Fibroblast of skin of right biceps (primary cell): ENCODE data around the gene METTL15.
"Not testable (repeated sequence)": the region's sequence is repeated elsewhere in the genome, so short reads cannot be mapped to it uniquely, and the experiment has no call there.

ENCODE experiments used
- DNase-seq: peaks from one replicate; pipeline ENCODE4 v3.0.0-alpha.2; 2013

METTL15 gene

DNA sequence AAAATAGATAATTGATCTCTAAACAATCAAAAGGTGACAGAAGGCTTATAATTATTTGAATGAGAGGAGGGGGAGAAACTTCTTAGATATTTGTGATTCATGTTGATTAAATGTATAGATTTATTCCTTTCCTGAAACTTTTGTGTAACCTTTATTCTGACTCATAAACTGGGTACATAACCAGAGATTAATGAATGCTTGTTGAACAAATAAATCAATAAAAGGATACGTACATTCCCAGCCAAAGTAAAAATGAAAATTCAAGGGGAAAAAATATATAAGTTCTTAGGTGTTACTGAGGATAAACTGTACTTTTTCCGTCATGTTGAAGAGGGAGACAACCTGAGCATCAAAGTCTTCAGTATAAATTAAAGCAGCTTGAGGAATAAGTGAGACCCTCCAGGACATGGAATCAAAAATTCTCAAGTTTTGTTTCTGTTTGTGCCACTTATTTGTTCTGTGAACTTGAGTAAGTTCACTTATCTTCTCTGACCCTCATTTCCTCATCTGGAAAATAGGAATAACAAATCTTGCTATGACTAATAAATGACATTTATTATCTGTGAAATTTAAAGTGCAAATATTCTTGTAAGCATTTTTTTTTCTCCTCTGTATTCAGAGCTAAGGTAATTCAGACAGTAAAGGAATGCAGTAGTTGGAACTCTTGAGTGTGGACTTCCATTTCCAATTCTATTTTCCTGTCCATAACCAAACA is 195.4 kb downstream of the METTL15 start:
- DNase-seq, result no peak

DNA sequence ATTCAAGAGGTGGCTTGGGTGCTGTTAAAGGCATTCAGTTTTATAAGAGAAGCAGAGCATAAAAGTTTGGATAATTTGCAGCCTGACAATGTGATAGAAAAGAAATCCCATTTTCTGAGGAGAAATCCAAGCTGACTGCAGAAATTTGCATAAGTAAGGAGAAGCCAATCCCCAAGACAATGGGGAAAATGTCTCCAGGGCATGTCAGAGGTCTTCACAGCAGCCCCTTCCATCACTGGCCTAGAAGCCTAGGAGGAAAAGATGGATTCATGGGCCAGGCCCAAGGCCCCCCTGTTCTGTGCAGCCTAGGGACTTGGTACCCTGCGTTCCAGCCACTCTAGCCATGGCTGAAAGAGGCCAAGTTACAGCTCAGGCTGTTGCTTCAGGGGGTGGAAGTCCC is 207.3 kb downstream of the METTL15 start:
- DNase-seq, result no peak

DNA sequence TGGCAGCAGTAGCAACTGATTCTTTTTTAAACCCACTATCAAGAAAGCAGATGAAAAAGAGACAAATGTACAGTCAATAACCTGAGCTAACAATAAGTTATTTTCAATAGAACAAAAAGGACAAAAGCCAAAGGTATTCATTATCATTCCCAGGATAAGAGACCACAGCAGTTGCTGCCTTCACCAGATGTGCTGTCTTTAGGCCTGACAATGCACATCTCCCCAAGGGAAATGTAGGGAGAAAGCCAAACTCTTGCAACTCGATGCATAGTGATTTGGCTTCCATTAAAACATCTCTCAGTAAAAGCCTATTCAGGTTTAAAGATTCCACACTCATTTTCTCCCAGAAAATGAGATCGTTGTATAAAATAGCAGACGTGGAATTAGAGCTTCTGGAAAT is 210.7 kb downstream of the METTL15 start:
- no peak for DNase-seq

DNA sequence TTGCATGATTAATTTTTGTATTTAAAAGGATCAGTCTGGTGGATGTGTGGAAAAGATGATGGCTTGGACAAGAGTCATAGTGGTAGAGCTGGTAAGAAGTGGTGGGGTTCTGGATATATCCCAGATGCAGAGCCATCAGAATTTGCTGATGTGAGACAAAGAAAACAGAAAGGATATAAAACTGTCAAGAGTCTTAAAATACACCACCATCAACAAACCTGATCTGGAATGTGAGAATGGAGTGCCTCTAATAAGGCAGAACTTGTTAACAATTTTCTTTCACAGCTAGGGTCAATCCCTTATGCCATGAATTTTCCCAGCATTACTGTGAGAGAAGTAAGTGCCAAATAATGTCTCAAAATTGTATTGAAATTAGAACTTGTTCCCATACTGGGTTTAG is 215.4 kb downstream of the METTL15 start:
- DNase-seq, result no peak

DNA sequence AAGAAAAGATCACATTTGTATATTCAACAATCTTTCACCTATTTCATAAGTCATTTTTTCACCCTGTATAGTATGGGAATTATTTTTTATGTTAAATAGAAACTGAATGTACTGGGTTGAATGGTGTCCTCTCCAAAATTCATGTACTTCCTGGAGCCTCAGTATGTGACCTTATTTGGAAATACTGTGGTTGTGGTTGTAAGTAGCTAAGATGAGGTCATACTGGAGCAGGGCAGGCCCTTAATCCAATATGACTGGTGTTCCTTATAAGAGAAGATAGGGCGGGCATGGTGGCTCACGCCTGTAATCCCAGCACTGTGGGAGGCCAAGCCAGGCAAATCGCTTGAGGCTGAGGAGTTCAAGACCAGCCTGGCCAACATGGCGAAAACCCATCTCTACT is 224.2 kb downstream of the METTL15 start:
- DNase-seq, result not testable (repeated sequence)

DNA sequence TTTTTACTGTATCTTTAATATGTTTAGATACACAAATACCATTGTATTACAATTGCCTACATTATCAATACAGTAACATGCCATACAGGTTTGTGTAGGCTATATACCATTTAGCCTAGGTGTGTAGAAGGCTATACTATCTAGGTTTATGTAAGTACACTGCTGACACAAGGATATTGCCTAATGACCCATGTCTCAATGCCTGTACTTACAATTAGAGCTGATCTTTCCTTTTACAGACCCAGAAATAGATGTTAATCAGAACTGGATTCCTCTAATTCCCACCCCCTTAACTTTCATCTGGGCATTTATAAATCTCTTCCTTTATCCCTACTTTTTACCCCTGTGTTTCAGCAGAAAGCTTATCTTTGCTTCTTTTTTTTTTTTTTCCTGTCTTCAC is 229.5 kb downstream of the METTL15 start:
- no peak for DNase-seq

DNA sequence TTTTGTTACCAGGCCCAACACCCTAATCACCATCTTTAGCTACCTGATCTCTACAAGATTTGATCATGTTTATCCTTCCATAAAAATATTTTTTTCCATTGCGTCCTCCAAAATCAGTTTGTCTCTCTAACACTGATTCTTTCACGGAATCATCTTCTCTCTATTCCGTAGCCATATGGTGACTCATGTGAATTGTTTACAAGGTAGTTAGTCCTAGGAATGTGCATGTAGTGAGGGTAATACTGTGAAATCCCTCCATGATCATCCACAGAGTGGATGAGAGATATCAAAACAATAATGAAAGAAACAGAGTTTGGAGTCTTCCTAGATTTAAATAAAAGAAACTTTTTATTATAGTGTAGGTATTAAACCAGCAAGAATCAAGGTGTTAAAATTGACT is 230.2 kb downstream of the METTL15 start:
- no peak for DNase-seq

DNA sequence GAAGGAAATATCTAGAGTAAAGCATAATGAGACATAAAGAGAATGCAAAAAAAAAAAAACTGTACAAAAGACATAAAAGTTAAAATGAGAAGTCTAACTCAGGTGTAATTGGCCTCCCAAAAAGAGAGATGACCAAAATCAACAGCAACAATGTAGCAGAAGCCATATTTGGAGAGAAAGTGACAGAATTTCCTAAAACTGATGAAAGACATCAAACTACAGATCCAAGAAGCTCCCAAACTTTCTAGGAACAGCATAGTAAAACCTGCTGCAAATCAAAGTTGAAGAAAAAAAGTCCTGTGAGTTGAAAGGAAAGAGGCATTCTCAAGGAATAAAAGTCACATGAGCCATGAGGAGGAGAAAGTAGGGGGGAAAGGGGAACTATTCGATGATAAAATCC is 231.3 kb downstream of the METTL15 start:
- no peak for DNase-seq

DNA sequence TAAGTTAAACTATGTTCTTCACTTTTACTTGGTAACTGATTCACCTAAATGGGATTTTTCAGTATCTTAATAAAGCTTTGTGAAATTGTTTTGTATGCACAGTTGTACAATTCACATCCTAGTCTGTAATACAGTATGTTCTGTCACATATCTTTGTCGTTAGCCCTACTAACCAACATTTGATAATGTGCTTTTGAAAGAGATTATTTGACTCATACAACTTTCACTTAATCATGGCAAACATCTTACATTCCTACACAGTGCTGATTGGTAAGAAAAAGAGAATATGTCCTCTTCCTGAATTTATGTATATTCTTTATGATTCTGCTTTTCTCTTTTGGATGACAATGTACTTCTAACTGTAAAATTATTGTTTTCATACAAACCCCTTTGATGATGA is 234.5 kb downstream of the METTL15 start:
- DNase-seq, result peak; percentile 57

DNA sequence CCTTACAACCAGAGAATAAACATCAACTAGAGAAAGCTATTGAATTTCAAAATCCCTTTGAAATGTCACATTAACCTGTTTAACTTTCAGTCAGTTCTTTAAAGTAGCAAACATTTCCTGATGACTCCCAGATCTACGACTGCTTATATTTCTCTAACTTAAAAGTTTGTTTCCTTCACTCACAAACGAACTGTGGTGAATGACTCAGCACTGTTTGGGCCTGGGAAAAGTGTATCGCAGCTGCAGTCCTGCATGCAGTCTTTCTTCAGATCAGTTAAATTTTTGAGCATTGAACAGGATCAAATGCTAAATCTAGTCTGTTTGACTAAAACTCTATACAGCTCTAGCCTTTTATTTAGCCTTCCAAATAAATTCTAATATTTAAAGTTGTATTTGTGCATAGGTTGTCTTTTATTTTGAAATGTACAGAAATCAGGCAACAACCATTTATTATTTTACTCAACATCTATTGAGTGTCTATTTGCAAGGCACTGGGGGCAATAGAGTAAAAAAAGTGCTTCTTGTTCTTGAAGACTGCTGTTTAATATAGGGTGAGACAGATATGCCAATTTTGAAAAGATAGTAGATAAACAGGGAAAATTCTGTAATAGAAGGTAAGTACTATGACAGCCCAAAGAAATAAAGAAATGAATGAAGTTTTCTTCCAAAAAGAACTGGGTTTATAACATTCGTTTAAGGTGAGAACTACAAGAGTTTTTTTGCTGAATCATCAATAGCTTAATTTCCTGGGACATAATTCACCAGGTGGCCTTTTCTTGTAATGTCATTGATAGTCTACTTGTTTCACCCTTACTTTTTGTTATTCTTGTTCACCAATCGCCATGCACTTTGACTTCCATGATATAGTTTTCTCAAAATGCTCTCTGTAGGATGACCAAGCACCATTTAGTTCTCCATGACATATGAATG is 235.4 kb downstream of the METTL15 start:
- DNase-seq, result peak; percentile 83

DNA sequence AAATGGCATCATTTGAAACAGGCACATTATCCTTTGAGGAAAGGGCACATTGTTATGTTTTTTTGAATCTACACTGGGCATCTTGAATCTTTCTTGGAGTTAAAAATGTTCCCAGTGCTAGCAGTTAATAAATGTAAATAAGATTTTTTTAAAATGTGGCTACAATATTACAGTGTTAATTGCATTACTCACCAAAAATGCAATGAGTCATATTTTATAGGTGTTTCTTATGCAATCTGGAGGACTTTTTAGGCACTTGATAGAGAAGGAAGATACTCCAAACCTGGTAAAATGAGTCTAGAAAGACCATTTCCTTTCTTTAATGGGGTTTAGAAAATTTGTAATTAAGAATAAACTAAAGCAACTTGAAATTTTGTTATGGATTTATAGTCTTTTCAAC is 238.0 kb downstream of the METTL15 start:
- peak; percentile 57 for DNase-seq

DNA sequence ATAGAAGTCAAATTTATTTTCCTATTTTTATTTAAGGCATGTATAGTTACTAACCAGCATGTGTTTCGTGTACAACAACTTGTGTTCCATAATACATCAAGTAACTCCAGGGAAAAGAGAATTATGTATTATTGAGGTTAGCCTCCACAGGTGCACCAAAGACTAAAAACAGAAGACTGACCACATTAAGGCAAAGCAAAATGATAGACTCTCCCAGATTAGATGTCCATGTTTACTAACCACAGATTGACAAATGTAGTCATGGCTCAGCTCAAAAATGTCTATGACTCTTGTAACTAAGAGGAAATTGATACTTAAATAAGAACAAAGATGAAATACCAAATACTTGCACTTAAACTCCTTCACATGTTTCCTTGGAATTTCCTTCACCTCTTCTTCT is 238.5 kb downstream of the METTL15 start:
- peak; percentile 37 for DNase-seq

DNA sequence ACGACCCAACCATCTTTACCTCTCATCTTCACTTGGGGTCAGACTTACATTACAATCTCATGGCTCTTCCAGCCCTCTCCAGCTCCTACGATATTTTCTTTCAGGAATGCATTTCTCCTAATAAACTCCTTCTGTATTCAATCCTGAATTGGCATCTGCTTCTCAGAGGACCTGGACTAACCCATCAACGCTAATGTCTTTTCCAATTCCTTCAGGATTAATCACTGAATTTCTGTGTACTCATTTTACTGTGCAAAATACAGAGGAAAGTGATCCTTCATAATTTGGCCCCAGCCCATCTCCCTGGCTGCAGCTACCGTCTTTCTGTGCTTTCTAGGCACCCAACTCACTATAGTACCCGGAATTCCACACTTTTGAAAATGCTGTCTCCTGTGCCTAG is 239.2 kb downstream of the METTL15 start:
- peak; percentile 82 for DNase-seq

DNA sequence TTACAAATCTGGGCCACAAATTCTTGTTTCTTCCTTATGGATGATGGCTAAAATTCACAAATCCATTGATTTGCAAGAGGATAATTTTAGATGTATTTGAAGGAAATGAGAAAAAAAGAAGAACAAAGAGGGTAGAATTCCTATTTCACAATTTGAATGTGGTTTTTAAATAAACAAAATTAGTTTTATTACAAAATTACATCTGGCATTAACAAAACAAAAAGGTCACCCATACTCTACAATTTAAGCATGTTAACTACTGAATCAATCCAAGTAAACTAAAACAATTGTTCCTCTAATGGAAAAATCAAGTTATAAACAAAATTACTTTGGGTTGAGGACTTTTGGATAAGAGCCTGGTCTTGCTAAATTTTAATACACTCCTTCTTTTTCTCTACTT is 242.0 kb downstream of the METTL15 start:
- DNase-seq, result no peak

DNA sequence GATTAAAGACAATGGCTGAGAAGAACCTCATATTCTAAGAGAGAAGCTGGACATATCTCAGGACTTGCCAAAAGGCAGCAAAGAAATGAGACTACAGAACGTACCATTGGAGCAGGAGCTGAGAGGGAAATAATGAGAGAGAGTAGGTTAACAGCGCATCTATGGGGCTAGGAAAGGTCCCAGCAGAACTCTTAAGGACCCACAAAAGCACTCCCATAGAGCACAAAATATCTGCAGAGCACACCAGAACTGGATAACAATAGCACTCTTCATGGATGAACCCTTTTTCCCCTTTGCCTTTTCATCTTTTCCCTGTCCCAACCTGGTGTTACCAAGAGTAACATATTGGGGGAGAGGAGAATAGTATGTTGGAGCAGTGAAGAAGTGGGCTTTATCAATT is 245.8 kb downstream of the METTL15 start:
- DNase-seq, result no peak

DNA sequence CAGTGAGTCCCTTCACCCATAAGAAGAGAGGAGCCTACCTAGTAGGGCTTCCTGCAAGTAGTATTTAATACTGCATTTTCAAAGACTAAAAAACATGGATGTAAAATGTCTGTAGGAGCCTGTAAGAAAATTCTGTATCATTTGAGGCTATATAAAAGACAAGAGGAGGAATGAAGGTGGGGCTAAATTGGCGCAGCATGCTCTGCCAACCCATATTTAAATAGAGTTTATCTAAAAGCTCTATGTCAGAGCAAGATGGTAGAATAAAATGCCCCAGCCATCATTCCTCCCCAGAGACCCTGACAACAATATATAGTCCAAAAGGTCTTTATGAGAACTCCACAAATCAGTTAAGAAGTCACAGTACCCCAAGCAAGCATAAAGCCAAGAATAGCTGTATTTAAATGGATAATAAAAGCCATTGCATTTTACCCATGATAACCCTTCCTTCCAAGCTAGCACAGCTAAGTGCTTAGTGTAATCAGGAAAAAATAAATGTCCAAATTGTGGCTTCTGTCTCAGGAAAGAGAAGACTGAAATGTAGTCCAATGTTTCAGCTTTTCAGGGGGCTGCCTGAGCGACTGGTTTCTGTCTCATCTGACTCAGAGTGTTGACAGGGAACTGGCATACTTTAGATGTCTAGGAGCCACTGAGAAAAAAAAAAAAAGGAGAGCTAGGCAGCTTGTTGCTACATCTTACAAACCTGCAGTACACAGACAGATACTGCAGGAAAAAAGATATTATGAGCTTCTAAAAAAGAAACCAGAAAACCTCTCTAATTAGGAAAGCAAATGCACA is 258.6 kb downstream of the METTL15 start:
- DNase-seq, result peak; percentile 89

DNA sequence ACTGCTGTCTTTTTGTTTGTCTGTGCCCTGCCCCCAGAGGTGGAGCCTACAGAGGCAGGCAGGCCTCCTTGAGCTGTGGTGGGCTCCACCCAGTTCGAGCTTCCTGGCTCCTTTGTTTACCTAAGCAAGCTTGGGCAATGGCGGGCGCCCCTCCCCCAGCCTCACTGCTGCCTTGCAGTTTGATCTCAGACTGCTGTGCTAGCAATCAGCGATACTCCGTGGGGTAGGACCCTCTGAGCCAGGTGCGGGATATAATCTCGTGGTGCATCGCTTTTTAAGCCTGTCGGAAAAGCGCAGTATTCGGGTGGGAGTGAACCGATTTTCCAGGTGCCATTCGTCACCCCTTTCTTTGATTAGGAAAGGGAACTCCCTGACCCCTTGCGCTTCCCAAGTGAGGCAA is 269.9 kb downstream of the METTL15 start:
- DNase-seq, result not testable (repeated sequence)
